ENCODE data around the gene UBTF. TPM values are rescaled to one million over a fixed set of nuclear protein-coding genes. Genes with fewer than 3 reads are reported as not detected.
A peak's percentile ranks its signal among the peaks of the same experiment; 100 is the strongest.

UBTF gene
- total and polyA plus RNA-seq, 2 donors (not counting 3 experiments of a cell fraction or from before 2014, with no cell fraction given): 14.7 to 84.7 TPM

DNA sequence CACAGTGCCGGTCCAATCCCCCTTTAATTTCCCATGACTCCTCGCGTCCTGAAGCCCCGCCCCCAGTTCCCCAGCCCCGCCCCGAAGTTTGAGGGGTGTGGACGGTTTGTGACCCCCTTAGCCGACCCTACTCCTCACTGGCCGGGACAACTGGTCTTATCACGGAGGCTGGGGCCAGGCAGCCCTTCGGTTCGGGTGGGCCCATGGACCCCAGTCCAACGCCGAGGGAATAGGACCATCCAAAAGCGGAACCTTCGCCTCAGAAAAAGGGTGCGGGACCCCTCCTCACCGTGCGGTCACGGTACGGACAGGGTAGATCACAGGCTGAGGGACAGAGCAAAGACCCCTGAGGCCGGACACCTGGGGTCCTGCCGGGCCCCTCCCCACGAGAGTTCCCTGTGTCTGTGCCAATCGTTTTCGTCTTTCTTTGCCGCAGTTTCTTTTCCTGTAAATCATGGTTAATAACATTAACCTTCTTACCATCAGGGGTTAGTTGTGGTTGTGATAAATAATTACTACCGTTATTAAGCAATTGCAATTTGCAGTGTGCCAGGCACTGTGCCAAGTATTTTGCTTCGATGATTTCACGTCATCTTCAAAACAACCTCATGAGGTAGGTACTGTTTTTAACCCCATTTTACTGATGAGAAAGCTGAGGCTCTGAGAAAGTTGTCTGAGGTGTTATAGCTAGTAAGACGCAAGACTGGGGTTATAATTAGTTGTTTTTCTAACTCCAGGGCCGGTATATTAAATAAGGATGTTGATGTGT, 32.2 kb downstream of the UBTF start:
- H3K27ac ChIP-seq (ENCODE audit: insufficient read depth, low read depth, low read length): peak overlapping the region; percentile 92
- H3K4me1 ChIP-seq (ENCODE audit: control insufficient read depth, extremely low read depth, insufficient read depth, low read length): peaks cover 13% of the 10 kb centered on the region
- dilution Hi-C loops (cut with MboI; ENCODE audit: extremely low pct_ligation_motif_present, low sequenced_read_pairs): no loop called here
- H3K4me2 ChIP-seq (ENCODE audit: insufficient read depth, low read length): peak overlapping the region; percentile 97
- intact Hi-C loops (cut with micrococcal nuclease): loop anchor here (1.0 to 5.0 kb wide), 2 partner anchors 11 to 115 kb away; partner anchors contain the start of gene G6PC3
- TF ChIP-seq JUN (IDR thresholded peaks at IDR 0.05; ENCODE audit: borderline replicate concordance, insufficient read depth, insufficient read length, low read depth): no peak
- no peak for TF ChIP-seq GATA2 (IDR thresholded peaks at IDR 0.05; ENCODE audit: insufficient read depth, insufficient read length, low read depth, low read length)
- no peak for TF ChIP-seq EZH2 (IDR thresholded peaks at IDR 0.05; ENCODE audit: borderline replicate concordance, low read depth, low read length, severe bottlenecking)
- peak; percentile 65 for TF ChIP-seq POLR2A (IDR thresholded peaks at IDR 0.05; ENCODE audit: low read depth, low read length)
- peak; percentile 34 for DNase-seq (ENCODE audit: low read depth, low spot score)
- no peaks in the 10 kb centered on the region for H4K20me1 ChIP-seq (replicated peaks; ENCODE audit: control insufficient read depth, extremely low read depth, insufficient read depth, low read length)
- H3K9me3 ChIP-seq (replicated peaks; ENCODE audit: control insufficient read depth, insufficient read depth, low read length): no peaks in the 10 kb centered on the region
- peak overlapping the region; percentile 87 for H2AFZ ChIP-seq (ENCODE audit: low read depth, low read length)
- TSS peak; percentile 64 for BruUV-seq (replicated peaks)
- POLR2A ChIA-PET: interaction anchor here (0.7 kb wide), 1 partner anchor 158 kb away, joined by 3 read pairs; the partner anchor contains the start of gene GRN
- peaks cover 38% of the 10 kb centered on the region for H3K79me2 ChIP-seq (ENCODE audit: control insufficient read depth, insufficient read depth, low read length)
- CTCF ChIA-PET: interaction anchor here (0.7 to 2.5 kb wide), 7 partner anchors 11 to 158 kb away, joined by 3 to 17 read pairs (median 7); partner anchors contain the start of genes ATXN7L3 and UBTF
- H3K9me1 ChIP-seq (replicated peaks; ENCODE audit: control insufficient read depth, extremely low read depth, insufficient read depth, low read length): no peaks in the 10 kb centered on the region
- H3K4me3 ChIP-seq (replicated peaks in 1 of 3; ENCODE audit: insufficient read depth in 1 of 3, low read depth in 1 of 3, low read length in 3 of 3): peak overlapping the region; percentile 82 to 96 (median 94)
- no peak for FAIRE-seq
- H3K27me3 ChIP-seq (ENCODE audit: control insufficient read depth in 2 of 2, insufficient read depth in 2 of 2, low read length in 2 of 2): no peaks in the 10 kb centered on the region
- H3K36me3 ChIP-seq (ENCODE audit: control insufficient read depth in 2 of 2, extremely low read depth in 1 of 2, insufficient read depth in 2 of 2, low read length in 2 of 2): peaks cover under 1 to 15% of the 10 kb centered on the region in 2 experiments
- H3K9ac ChIP-seq (replicated peaks; ENCODE audit: extremely low read depth, insufficient read depth, low read length): peak overlapping the region; percentile 95
